Gastroesophageal sphincter (tissue), 4 donors: ENCODE data around the gene BMP7. TPM values are rescaled to one million over a fixed set of nuclear protein-coding genes. Genes with fewer than 3 reads are reported as not detected.

ENCODE experiments used
- ATAC-seq: fragments of 150-250 bp; one replicate; pipeline ENCODE4 v1.9.1; 2016; ENCODE audit warnings: mild to moderate bottlenecking, moderate library complexity
- H3K27ac ChIP-seq, 4 donors: fragments of 200-600 bp; sonication (generic) in 3 of 4; 1 replicate in 3 of 4; 2 replicates in 1 of 4; pipeline ENCODE4 v1.5.1; 2016 to 2019
- H3K27me3 ChIP-seq: fragments of 200-600 bp; sonication (generic); one replicate; pipeline ENCODE4 v1.5.1; 2019
- H3K36me3 ChIP-seq, 2 donors: fragments of 200-600 bp; sonication (generic); one replicate each; pipeline ENCODE4 v1.5.1; 2019; ENCODE audit warnings: control low read depth in 1 of 2
- H3K4me1 ChIP-seq, 3 donors: fragments of 200-600 bp; sonication (generic); 1 replicate in 2 of 3; 2 replicates in 1 of 3; pipeline ENCODE4 v1.5.1; 2016 to 2019; ENCODE audit warnings: control low read depth in 2 of 3
- H3K4me3 ChIP-seq, 2 donors: fragments of 200-600 bp; sonication (generic); one replicate each; pipeline ENCODE4 v1.5.1; 2019; ENCODE audit warnings: mild to moderate bottlenecking in 1 of 2, moderate library complexity in 1 of 2
- H3K9me3 ChIP-seq, 3 donors: fragments of 200-600 bp; sonication (generic); one replicate each; pipeline ENCODE4 v1.5.1; 2017 to 2019; ENCODE audit warnings: control low read depth in 2 of 3
- EP300 ChIP-seq: sonication (generic); formaldehyde crosslinking; IDR thresholded peaks from one replicate; pipeline ENCODE4 v1.6.1; 2017; ENCODE audit warnings: antibody characterized with exemption, mild to moderate bottlenecking
- POLR2A ChIP-seq, 2 donors: fragments of 450-650 bp; IDR thresholded peaks; one replicate each; pipeline ENCODE4 v1.6.1; 2017; ENCODE audit warnings: antibody characterized with exemption in 2 of 2, mild to moderate bottlenecking in 2 of 2, moderate library complexity in 1 of 2
- POLR2AphosphoS5 ChIP-seq: sonication (generic); formaldehyde crosslinking; IDR thresholded peaks from one replicate; pipeline ENCODE4 v1.6.1; 2017; ENCODE audit warnings: antibody characterized with exemption
- WGBS, 2 donors: methylation state at CpG; one replicate each; pipeline ENCODE4 v1.1.5; 2018; ENCODE audit warnings: low coverage in 1 of 2; 5-methylcytosine and 5-hydroxymethylcytosine counted together
- total RNA-seq, 4 donors: library from RNA; depleted of rRNA; stranded (reverse); fragments of >200 nt; gene quantifications; one replicate each; pipeline ENCODE4 v1.1.0, GENCODE V29; 2016
- TF ChIP-seq, protein P1 (sequence below), 4 experiments: fragments of 200-600 bp in 2 of 4; fragments of 450-650 bp in 2 of 4; sonication (generic) in 1 of 4; IDR thresholded peaks; one replicate each; pipeline ENCODE4 v1.5.1; 2017 to 2019; ENCODE audit warnings: antibody characterized with exemption in 4 of 4, mild to moderate bottlenecking in 2 of 4, moderate library complexity in 2 of 4

The BMP7 gene
- total RNA-seq, 4 donors from 2014 or later = 0.16 to 10.8 (median 5.0) TPM

DNA sequence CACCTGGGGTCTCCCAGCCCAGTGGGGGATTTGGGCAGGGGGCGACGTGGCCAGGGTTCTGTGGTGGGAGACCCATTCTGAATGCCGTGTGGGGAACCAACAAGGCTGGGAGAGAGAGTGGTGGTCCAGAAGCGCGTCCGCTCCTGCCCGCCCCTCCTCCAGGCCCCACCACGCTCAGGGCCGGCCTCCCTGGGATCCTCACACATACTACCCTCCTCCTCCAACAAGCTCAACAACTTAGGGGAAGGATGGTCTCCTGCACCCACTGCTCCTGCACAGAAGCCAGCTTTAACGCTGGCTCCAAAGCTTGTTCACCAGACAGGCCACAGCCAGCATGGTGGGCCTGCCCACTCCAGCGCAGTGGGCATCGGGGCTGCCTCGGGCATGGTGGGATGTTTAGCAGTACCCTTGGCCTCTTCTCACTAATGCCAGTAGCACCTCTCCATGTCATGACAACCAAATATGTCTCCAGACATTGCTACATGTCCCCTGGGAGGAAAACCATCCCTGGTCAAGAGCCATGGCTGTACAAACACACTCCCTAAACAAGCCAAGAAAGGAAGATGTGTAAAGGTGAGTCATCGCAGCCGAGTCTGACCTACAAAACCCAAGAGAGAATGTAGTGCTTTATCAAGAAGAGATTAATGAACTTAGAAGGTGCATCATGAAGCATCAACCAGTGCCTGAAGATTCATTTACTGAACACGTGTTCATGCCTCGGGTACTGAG, 75.7 kb downstream of the BMP7 start:
- no peaks in the 10 kb centered on the region for H3K9me3 ChIP-seq
- H3K36me3 ChIP-seq = no peaks in the 10 kb centered on the region
- TF ChIP-seq, protein P1, sequence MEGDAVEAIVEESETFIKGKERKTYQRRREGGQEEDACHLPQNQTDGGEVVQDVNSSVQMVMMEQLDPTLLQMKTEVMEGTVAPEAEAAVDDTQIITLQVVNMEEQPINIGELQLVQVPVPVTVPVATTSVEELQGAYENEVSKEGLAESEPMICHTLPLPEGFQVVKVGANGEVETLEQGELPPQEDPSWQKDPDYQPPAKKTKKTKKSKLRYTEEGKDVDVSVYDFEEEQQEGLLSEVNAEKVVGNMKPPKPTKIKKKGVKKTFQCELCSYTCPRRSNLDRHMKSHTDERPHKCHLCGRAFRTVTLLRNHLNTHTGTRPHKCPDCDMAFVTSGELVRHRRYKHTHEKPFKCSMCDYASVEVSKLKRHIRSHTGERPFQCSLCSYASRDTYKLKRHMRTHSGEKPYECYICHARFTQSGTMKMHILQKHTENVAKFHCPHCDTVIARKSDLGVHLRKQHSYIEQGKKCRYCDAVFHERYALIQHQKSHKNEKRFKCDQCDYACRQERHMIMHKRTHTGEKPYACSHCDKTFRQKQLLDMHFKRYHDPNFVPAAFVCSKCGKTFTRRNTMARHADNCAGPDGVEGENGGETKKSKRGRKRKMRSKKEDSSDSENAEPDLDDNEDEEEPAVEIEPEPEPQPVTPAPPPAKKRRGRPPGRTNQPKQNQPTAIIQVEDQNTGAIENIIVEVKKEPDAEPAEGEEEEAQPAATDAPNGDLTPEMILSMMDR (IDR thresholded peaks at IDR 0.05) = no peak
- no peak for TF ChIP-seq POLR2A (IDR thresholded peaks at IDR 0.05)
- TF ChIP-seq EP300 = no peak
- no peak for TF ChIP-seq POLR2AphosphoS5
- no peak overlapping the region for H3K27ac ChIP-seq
- no peak for ATAC-seq
- H3K4me1 ChIP-seq = no peaks in the 10 kb centered on the region
- no peak overlapping the region for H3K4me3 ChIP-seq
- peaks cover 6% of the 10 kb centered on the region for H3K27me3 ChIP-seq
- WGBS, 2 donors = 80 to 84% methylated on average over 4 to 10 of the region's 17 CpGs

DNA sequence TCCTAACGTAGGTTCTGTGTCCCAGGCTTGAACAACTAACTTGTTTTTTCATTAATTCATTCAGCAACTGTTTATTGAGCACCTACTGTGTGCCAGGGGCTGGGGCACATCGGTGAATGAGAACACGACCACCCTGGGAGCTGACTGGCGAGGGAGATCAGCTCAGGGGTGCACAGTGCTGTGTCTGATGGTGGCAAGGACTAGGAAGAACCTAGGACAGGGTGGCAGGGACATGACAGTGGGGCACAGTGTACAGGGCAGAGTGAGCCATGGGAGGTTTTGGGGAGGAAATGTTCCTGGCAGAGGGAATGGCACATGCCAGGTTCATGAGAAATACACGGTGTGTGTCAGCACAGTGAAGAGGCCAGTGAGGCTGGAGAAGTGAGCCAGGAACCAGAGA, 76.7 kb downstream of the BMP7 start:
- TF ChIP-seq POLR2A (IDR thresholded peaks at IDR 0.05) = no peak
- TF ChIP-seq POLR2AphosphoS5 = no peak
- TF ChIP-seq, protein P1 (IDR thresholded peaks at IDR 0.05) = no peak
- no peak for TF ChIP-seq EP300
- Histone ChIP-seq H3K4me3 (no peak overlapping the region), H3K27me3 (peaks cover 6% of the 10 kb centered on the region), H3K9me3 (peaks cover 0 to 5% (median 0%) of the 10 kb centered on the region in 3 donors), H3K27ac (no peak overlapping the region), H3K4me1 (no peaks in the 10 kb centered on the region), H3K36me3 (no peaks in the 10 kb centered on the region)
- no peak for ATAC-seq
- WGBS, 2 donors = 83 to 88% methylated on average over 2 to 4 of the region's 5 CpGs

DNA sequence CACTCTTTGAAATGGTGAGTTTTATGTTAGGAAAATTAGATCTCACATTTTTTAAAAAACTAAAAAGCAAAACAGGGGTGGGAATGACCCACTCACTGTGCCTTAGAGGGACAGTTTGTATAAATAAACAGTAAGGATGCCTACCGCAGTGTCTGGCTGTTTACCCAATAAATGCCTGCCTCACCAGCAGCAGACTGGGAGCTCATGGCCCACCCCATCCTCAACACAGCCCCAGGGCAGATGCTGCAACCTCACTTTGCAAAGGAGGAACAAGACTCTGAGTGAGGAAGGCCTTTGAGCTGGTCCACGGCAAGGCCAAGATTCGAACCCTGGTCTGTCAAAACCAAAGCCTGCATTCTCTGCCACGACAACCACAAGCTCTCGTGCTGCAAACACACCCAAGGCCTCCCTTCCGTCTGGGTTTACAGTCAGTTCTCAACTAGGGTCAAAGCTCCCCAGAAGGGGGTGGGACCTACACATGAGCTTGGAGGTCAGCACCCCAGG, 77.8 kb downstream of the BMP7 start:
- no peak for TF ChIP-seq EP300
- TF ChIP-seq, protein P1 (IDR thresholded peaks at IDR 0.05) = no peak
- TF ChIP-seq POLR2A (IDR thresholded peaks at IDR 0.05) = no peak
- no peak for TF ChIP-seq POLR2AphosphoS5
- Histone ChIP-seq H3K4me1 (no peaks in the 10 kb centered on the region), H3K27me3 (peaks cover 8% of the 10 kb centered on the region), H3K9me3 (peaks cover 0 to 6% (median 0%) of the 10 kb centered on the region in 3 donors), H3K36me3 (no peaks in the 10 kb centered on the region), H3K4me3 (no peak overlapping the region), H3K27ac (no peak overlapping the region)
- no peak for ATAC-seq
- 68 to 71% methylated on average over 1 to 2 of the region's 6 CpGs for WGBS, 2 donors

DNA sequence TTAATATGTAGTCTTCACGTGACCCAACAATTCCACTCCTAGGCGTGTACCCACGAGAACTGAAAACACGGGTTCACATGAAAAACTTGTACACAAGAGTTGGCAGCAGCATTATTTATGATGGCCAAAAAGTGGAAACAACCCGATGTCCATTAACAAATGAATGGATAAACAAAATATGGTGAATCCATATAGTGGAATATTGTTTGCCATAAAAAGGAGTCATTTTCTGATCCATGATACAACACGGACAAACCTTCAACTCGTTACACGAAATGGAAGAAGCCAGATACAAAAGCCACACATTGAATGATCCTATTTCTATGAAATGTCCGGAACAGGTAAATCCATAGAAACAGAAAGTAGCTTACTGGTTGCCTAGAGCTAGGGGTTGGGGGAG, 78.4 kb downstream of the BMP7 start:
- Histone ChIP-seq H3K27me3 (peaks cover 10% of the 10 kb centered on the region), H3K36me3 (no peaks in the 10 kb centered on the region), H3K27ac (no peak overlapping the region), H3K4me3 (no peak overlapping the region), H3K9me3 (peaks cover 0 to 6% (median 0%) of the 10 kb centered on the region in 3 donors), H3K4me1 (no peaks in the 10 kb centered on the region)
- no peak for ATAC-seq
- TF ChIP-seq, protein P1 (IDR thresholded peaks at IDR 0.05) = no peak
- TF ChIP-seq POLR2AphosphoS5 (no peak), POLR2A (IDR thresholded peaks at IDR 0.05) (no peak), EP300 (no peak)
- WGBS, 2 donors = 89 to 93% methylated on average over 9 of the region's 9 CpGs

DNA sequence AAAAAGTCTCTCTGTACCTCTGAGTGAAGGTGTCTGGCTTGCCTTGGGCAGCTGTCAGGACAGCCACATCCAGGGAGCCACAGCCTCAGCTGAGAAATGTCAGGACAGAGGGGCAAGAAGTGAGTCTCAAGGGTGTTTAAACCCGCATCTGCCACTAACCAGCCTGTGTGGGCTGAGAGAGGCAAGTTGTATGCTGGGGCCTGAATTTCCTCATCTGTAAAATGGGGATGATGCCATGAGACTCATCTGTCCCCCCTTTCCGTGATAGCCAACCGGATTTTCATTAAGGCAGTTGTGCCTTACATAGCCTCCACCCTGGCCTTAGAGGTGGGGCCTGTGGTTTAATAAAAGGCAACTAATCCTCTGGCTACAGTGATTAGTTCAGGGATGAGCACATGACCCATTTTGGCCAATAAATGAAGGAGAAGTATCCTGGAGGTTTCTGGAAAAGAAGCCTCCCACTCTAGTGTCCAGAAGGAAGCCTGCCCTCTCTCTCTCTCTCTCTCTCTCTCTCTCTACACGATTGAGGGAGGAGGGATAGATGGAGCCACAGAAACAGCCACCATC, 79.3 kb downstream of the BMP7 start:
- peaks cover 0 to 6% (median 0%) of the 10 kb centered on the region in 3 donors for H3K9me3 ChIP-seq
- H3K27me3 ChIP-seq = peaks cover 12% of the 10 kb centered on the region
- H3K4me3 ChIP-seq = no peak overlapping the region
- no peak overlapping the region for H3K27ac ChIP-seq
- no peak for ATAC-seq
- H3K36me3 ChIP-seq = no peaks in the 10 kb centered on the region
- WGBS, 2 donors = 67 to 86% methylated on average over 1 to 4 of the region's 4 CpGs
- no peak for TF ChIP-seq EP300
- no peak for TF ChIP-seq POLR2A (IDR thresholded peaks at IDR 0.05)
- no peak for TF ChIP-seq POLR2AphosphoS5
- TF ChIP-seq, protein P1 (IDR thresholded peaks at IDR 0.05) = no peak
- no peaks in the 10 kb centered on the region for H3K4me1 ChIP-seq
